ENCODE results near the gene FAM193B.

Gene FAM193B

GRCh38 chr5:177596775-177597238 lies 42.4 kb upstream of the FAM193B start (continued):
- TF ChIP-seq, protein P1, sequence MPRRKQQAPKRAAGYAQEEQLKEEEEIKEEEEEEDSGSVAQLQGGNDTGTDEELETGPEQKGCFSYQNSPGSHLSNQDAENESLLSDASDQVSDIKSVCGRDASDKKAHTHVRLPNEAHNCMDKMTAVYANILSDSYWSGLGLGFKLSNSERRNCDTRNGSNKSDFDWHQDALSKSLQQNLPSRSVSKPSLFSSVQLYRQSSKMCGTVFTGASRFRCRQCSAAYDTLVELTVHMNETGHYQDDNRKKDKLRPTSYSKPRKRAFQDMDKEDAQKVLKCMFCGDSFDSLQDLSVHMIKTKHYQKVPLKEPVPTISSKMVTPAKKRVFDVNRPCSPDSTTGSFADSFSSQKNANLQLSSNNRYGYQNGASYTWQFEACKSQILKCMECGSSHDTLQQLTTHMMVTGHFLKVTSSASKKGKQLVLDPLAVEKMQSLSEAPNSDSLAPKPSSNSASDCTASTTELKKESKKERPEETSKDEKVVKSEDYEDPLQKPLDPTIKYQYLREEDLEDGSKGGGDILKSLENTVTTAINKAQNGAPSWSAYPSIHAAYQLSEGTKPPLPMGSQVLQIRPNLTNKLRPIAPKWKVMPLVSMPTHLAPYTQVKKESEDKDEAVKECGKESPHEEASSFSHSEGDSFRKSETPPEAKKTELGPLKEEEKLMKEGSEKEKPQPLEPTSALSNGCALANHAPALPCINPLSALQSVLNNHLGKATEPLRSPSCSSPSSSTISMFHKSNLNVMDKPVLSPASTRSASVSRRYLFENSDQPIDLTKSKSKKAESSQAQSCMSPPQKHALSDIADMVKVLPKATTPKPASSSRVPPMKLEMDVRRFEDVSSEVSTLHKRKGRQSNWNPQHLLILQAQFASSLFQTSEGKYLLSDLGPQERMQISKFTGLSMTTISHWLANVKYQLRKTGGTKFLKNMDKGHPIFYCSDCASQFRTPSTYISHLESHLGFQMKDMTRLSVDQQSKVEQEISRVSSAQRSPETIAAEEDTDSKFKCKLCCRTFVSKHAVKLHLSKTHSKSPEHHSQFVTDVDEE (CRISPR knock-in tag; IDR thresholded peaks at IDR 0.05): no peak
- TF ChIP-seq PPARA (CRISPR knock-in tag; IDR thresholded peaks at IDR 0.05; ENCODE audit: borderline replicate concordance) (no peak), POU6F1 (CRISPR knock-in tag; IDR thresholded peaks at IDR 0.05; ENCODE audit: borderline replicate concordance, low read depth) (no peak), ESRRG (CRISPR knock-in tag; IDR thresholded peaks at IDR 0.05) (no peak)

DNA sequence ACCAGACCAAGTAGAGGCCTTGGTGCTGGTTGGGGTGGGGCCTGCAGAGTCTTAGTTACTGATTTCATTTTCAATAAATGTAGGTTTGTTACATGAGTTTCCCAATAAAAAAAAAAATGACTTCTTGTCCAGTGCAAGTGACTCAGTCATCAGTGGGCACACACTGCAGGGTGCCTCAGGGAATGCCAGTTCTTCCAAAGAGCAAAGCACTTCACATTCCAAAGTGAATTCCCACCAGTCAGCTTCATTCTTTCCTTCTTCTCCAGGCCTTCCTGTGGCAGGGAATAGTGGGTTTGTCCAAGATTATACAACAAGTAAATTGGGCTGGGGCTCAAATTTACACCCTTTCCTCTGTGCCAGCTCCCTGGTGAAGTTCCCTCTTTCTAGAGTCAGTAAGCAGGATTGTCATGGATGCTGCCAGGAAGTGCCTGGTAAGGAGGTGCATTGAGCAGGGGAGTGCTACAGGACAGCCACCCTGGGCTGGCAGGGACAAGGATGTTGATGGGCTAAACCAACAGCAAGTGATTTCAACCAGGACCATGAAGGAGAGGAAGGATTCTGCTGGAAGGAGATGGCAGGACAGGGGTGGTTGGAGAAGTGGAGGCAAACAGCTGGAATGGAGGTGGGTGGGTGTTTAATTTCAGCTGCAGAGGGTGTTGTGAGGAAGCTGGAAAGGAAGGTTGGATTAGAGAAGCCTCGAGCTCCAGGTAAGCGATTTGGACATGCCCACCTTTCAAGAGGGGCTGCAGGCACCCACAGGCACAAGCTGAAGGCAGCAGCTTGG lies 41.8 kb upstream of the FAM193B start:
- TF ChIP-seq ZNF70 (CRISPR knock-in tag; IDR thresholded peaks at IDR 0.05) (no peak), ZFP30 (CRISPR knock-in tag; IDR thresholded peaks at IDR 0.05) (no peak), ARNTL (CRISPR knock-in tag; IDR thresholded peaks at IDR 0.05; ENCODE audit: borderline replicate concordance, low read depth) (no peak), TCF4 (CRISPR knock-in tag; IDR thresholded peaks at IDR 0.05; ENCODE audit: borderline replicate concordance) (no peak), SNAI2 (CRISPR knock-in tag; IDR thresholded peaks at IDR 0.05) (no peak), GLIS3 (CRISPR knock-in tag; IDR thresholded peaks at IDR 0.05) (no peak), ZFP3 (CRISPR knock-in tag; IDR thresholded peaks at IDR 0.05) (no peak), ZC3H10 (CRISPR knock-in tag; IDR thresholded peaks at IDR 0.05) (no peak)
- TF ChIP-seq, protein P1 (CRISPR knock-in tag; IDR thresholded peaks at IDR 0.05): no peak
- no peak for ATAC-seq

DNA sequence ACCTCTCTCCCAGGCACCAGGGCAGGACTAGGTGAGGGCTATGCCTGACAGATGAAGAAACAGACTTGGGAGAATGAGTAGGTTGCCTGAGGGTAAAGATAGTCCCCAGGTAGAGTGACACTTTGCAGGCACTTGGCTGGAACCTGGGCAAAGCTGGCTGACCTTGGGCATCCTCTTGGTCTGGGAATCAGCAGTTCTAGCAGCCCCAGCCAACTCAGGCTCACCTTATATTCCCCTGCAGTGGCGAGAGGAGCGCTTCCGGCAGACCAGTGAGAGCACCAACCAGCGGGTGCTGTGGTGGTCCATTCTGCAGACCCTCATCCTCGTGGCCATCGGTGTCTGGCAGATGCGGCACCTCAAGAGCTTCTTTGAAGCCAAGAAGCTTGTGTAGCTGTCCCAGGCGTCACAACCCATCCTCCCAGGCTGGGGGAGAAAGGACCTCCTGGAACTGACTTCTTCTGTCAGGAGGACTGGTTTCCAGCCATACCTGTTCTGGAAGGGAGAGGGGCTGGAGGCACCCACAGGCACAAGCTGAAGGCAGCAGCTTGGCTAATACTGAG lies 40.7 kb upstream of the FAM193B start:
- ATAC-seq: no peak
- TF ChIP-seq POU6F1 (CRISPR knock-in tag; IDR thresholded peaks at IDR 0.05; ENCODE audit: borderline replicate concordance, low read depth) (no peak), ZC3H10 (CRISPR knock-in tag; IDR thresholded peaks at IDR 0.05) (no peak), ZNF8 (CRISPR knock-in tag; IDR thresholded peaks at IDR 0.05) (no peak), BACH2 (CRISPR knock-in tag; IDR thresholded peaks at IDR 0.05; ENCODE audit: borderline replicate concordance) (no peak), GLIS3 (CRISPR knock-in tag; IDR thresholded peaks at IDR 0.05) (no peak), CSRNP3 (CRISPR knock-in tag; IDR thresholded peaks at IDR 0.05) (no peak), CREB5 (CRISPR knock-in tag; IDR thresholded peaks at IDR 0.05; ENCODE audit: low read depth) (no peak)
- TF ChIP-seq, protein P1 (CRISPR knock-in tag; IDR thresholded peaks at IDR 0.05): no peak
